Astrocyte (in vitro differentiated cells and primary cell): ENCODE measurements around the gene MOV10. TPM values are rescaled to one million over a fixed set of nuclear protein-coding genes. Genes with fewer than 3 reads are reported as not detected.
A peak's percentile ranks its signal among the peaks of the same experiment; 100 is the strongest.

Experiments
- DNase-seq: peaks from one replicate; pipeline ENCODE4 v3.0.0-alpha.2; 2010; ENCODE audit warnings: low read depth
- FAIRE-seq: peaks from 2 replicates; lab custom pipeline; 2011; peaks lifted over from hg19 to GRCh38; lab: Jason Lieb, UNC
- H2AFZ ChIP-seq: 2 replicates; pipeline ENCODE4 v1.6.0; 2012; ENCODE audit warnings: low read depth, low read length, inconsistent platforms
- H3K27ac ChIP-seq: 2 replicates; pipeline ENCODE4 v1.5.1; 2011; ENCODE audit warnings: low read depth, low read length, inconsistent platforms
- H3K27me3 ChIP-seq: 2 replicates; pipeline ENCODE4 v1.6.0; 2011; ENCODE audit warnings: low read length, inconsistent platforms; ENCODE audit not compliant: insufficient read depth
- H3K36me3 ChIP-seq: 2 replicates; pipeline ENCODE4 v1.5.1; 2011; ENCODE audit warnings: low read length, inconsistent platforms; ENCODE audit not compliant: insufficient read depth
- H3K4me1 ChIP-seq: 2 replicates; pipeline ENCODE4 v1.5.1; 2011; ENCODE audit warnings: low read length, inconsistent platforms; ENCODE audit not compliant: insufficient read depth
- H3K4me2 ChIP-seq: 2 replicates; pipeline ENCODE4 v1.6.0; 2012; ENCODE audit warnings: low read length, inconsistent platforms
- H3K4me3 ChIP-seq: 2 replicates; pipeline ENCODE4 v1.5.1; 2011; ENCODE audit warnings: low read depth, mild to moderate bottlenecking, low read length, inconsistent platforms; ENCODE audit not compliant: insufficient read depth
- H3K79me2 ChIP-seq: 2 replicates; pipeline ENCODE4 v1.6.0; 2012; ENCODE audit warnings: mild to moderate bottlenecking, low read length, inconsistent platforms; ENCODE audit not compliant: insufficient read depth
- H3K9ac ChIP-seq: 2 replicates; pipeline ENCODE4 v1.6.0; 2012; ENCODE audit warnings: mild to moderate bottlenecking, low read length, inconsistent platforms
- H3K9me3 ChIP-seq: 2 replicates; pipeline ENCODE4 v1.5.1; 2012; ENCODE audit warnings: low read depth, mild to moderate bottlenecking, low read length, inconsistent platforms; ENCODE audit not compliant: insufficient read depth
- H4K20me1 ChIP-seq: 2 replicates; pipeline ENCODE4 v1.6.0; 2012; ENCODE audit warnings: low read length, inconsistent platforms; ENCODE audit not compliant: insufficient read depth
- H3K27ac Mint-ChIP-seq: one replicate; pipeline ENCODE4 v1.8.0; 2021; ENCODE audit warnings: mild to moderate bottlenecking, mixed read lengths; ENCODE audit not compliant: unreplicated experiment
- H3K27me3 Mint-ChIP-seq: one replicate; pipeline ENCODE4 v1.8.0; 2021; ENCODE audit warnings: low read depth, mixed read lengths; ENCODE audit not compliant: unreplicated experiment
- H3K36me3 Mint-ChIP-seq: one replicate; pipeline ENCODE4 v1.8.0; 2021; ENCODE audit warnings: low read depth, mixed read lengths; ENCODE audit not compliant: unreplicated experiment
- H3K4me1 Mint-ChIP-seq: one replicate; pipeline ENCODE4 v1.8.0; 2021; ENCODE audit warnings: low read depth, mixed read lengths; ENCODE audit not compliant: unreplicated experiment
- H3K4me3 Mint-ChIP-seq: one replicate; pipeline ENCODE4 v1.8.0; 2021; ENCODE audit warnings: mild to moderate bottlenecking, moderate library complexity, mixed read lengths; ENCODE audit not compliant: unreplicated experiment
- H3K9me3 Mint-ChIP-seq: one replicate; pipeline ENCODE4 v1.8.0; 2021; ENCODE audit warnings: mild to moderate bottlenecking, mixed read lengths; ENCODE audit not compliant: unreplicated experiment
- EZH2 ChIP-seq: IDR thresholded peaks from 2 replicates; pipeline ENCODE4 v1.6.1; 2012; ENCODE audit warnings: mild to moderate bottlenecking, low read length, inconsistent platforms; ENCODE audit not compliant: insufficient read depth
- total RNA-seq: library from RNA; stranded (reverse); gene quantifications from 2 replicates; pipeline ENCODE4 v1.2.1, GENCODE V29; 2021
- TF ChIP-seq, protein P1 (sequence below): IDR thresholded peaks from 2 replicates; pipeline ENCODE4 v1.5.1; 2011; ENCODE audit warnings: low read depth, mild to moderate bottlenecking, inconsistent platforms, low read length, moderate library complexity; ENCODE audit not compliant: insufficient read depth

Gene MOV10
- total RNA-seq, 1 donor from 2014 or later: 121 TPM

DNA sequence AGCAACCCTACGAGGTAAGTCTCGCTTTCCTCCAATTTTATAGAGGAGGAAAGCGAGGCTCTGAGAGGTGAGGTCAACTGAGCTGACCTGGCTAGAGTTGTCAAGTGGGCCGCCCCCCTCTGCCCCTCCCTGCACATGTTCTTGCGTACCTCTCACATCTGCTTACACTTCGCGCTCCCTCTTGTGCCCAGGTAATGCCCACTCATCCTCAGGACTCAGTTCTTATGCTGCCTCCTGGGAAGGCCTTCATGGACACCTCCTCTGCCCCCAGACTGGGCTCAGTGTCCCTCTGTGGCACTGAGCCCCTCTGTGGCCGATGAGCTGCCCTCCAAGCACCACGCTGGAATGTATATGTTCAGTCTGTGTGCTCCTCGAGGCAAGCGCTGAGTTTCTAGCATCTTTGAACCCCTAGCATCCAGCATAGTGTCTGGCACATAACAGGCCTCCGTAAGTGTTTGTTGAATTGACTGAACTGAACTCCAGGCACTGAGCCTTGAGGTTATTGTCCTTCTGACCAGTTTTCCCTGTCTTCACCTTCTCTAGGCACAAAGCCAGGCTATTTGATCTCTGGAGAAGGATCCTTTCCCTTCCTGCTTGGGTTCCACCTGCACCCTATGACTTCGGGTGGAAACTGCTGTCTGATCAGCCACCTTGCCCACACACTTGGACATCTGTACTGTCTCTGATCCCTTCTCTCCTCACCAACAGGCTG, 13.5 kb downstream of the MOV10 start:
- peaks cover 32% of the 10 kb centered on the region for H3K36me3 Mint-ChIP-seq
- Histone ChIP-seq H3K9me3 (no peaks in the 10 kb centered on the region), H3K27me3 (no peaks in the 10 kb centered on the region), H3K79me2 (peaks cover 20% of the 10 kb centered on the region), H3K36me3 (peaks cover 9% of the 10 kb centered on the region), H3K4me2 (no peak overlapping the region), H4K20me1 (peaks cover 34% of the 10 kb centered on the region), H3K27ac (no peak overlapping the region), H2AFZ (no peak overlapping the region), H3K4me3 (no peak overlapping the region), H3K9ac (no peak overlapping the region), H3K4me1 (no peaks in the 10 kb centered on the region)
- FAIRE-seq (no peak), DNase-seq (no peak)
- H3K27me3 Mint-ChIP-seq: no peaks in the 10 kb centered on the region
- H3K27ac Mint-ChIP-seq: peak overlapping the region; percentile 58
- peaks cover 22% of the 10 kb centered on the region for H3K4me1 Mint-ChIP-seq
- TF ChIP-seq, protein P1, sequence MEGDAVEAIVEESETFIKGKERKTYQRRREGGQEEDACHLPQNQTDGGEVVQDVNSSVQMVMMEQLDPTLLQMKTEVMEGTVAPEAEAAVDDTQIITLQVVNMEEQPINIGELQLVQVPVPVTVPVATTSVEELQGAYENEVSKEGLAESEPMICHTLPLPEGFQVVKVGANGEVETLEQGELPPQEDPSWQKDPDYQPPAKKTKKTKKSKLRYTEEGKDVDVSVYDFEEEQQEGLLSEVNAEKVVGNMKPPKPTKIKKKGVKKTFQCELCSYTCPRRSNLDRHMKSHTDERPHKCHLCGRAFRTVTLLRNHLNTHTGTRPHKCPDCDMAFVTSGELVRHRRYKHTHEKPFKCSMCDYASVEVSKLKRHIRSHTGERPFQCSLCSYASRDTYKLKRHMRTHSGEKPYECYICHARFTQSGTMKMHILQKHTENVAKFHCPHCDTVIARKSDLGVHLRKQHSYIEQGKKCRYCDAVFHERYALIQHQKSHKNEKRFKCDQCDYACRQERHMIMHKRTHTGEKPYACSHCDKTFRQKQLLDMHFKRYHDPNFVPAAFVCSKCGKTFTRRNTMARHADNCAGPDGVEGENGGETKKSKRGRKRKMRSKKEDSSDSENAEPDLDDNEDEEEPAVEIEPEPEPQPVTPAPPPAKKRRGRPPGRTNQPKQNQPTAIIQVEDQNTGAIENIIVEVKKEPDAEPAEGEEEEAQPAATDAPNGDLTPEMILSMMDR: no peak
- no peak for TF ChIP-seq EZH2
- peaks cover 4% of the 10 kb centered on the region for H3K9me3 Mint-ChIP-seq
- H3K4me3 Mint-ChIP-seq: peak overlapping the region; percentile 62

DNA sequence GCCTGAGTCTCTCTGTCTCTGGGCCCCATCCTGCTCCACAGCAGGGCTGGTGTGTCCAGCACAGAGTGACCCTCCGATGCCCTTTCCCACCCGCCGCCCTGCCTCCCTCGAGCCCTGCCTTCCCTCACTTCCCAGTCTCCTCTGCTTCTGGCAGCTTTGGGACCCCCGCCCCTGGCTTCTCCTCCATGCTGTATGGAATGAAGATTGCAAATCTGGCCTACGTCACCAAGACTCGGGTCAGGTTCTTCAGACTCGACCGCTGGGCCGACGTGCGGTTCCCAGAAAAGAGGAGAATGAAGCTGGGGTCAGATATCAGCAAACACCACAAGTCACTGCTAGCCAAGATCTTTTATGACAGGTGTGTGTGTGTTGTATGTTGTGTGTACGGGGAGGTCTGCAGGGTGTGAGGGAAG, 14.3 kb downstream of the MOV10 start:
- H4K20me1 ChIP-seq: peaks cover 34% of the 10 kb centered on the region
- peaks cover 22% of the 10 kb centered on the region for H3K4me1 Mint-ChIP-seq
- no peak overlapping the region for H3K4me3 ChIP-seq
- peaks cover 4% of the 10 kb centered on the region for H3K9me3 Mint-ChIP-seq
- H3K9ac ChIP-seq: no peak overlapping the region
- peaks cover 11% of the 10 kb centered on the region for H3K36me3 ChIP-seq
- no peak for FAIRE-seq
- H3K27ac Mint-ChIP-seq: no peak overlapping the region
- no peaks in the 10 kb centered on the region for H3K27me3 ChIP-seq
- H3K36me3 Mint-ChIP-seq: peaks cover 33% of the 10 kb centered on the region
- DNase-seq: no peak
- H3K27ac ChIP-seq: no peak overlapping the region
- peaks cover 20% of the 10 kb centered on the region for H3K79me2 ChIP-seq
- H3K4me3 Mint-ChIP-seq: no peak overlapping the region
- no peaks in the 10 kb centered on the region for H3K4me1 ChIP-seq
- H3K4me2 ChIP-seq: no peak overlapping the region
- TF ChIP-seq EZH2: no peak
- TF ChIP-seq, protein P1: no peak
- H3K9me3 ChIP-seq: no peaks in the 10 kb centered on the region
- H2AFZ ChIP-seq: no peak overlapping the region
- H3K27me3 Mint-ChIP-seq: no peaks in the 10 kb centered on the region

DNA sequence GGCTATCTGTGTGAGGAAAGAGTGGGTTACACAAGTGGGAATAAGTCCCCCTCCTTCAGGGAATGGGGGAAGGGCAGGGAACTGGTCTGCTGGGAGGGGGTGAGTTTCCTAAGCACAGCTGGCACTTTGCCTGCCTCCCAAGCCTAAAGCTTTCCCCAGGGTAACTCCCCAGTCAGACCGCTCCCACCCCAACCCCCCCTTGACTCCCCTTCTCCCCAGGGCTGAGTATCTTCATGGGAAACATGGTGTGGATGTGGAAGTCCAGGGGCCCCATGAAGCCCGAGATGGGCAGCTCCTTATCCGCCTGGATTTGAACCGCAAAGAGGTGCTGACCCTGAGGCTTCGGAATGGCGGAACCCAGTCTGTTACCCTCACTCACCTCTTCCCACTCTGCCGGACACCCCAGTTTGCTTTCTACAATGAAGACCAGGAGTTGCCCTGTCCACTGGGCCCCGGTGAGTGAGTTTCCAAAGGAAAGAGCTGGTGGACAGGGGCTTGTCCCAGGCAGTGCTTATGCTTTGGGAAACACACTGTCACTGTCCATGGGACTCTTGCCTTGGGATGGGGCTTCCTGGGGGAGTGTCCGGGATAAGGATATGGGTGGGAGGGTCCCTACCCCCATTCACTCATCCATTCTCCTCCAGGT, 14.9 kb downstream of the MOV10 start:
- H3K79me2 ChIP-seq: peaks cover 20% of the 10 kb centered on the region
- FAIRE-seq (no peak), DNase-seq (no peak)
- H3K36me3 ChIP-seq: peaks cover 11% of the 10 kb centered on the region
- no peak overlapping the region for H3K27ac ChIP-seq
- Mint-ChIP-seq H3K4me1 (peaks cover 22% of the 10 kb centered on the region), H3K27me3 (no peaks in the 10 kb centered on the region), H3K4me3 (no peak overlapping the region), H3K9me3 (peaks cover 4% of the 10 kb centered on the region), H3K36me3 (peaks cover 33% of the 10 kb centered on the region), H3K27ac (no peak overlapping the region)
- no peak overlapping the region for H3K4me3 ChIP-seq
- H3K4me1 ChIP-seq: no peaks in the 10 kb centered on the region
- H3K9ac ChIP-seq: no peak overlapping the region
- TF ChIP-seq EZH2: no peak
- TF ChIP-seq, protein P1: no peak
- no peaks in the 10 kb centered on the region for H3K27me3 ChIP-seq
- H2AFZ ChIP-seq: no peak overlapping the region
- H3K4me2 ChIP-seq: no peak overlapping the region
- H3K9me3 ChIP-seq: no peaks in the 10 kb centered on the region
- peaks cover 34% of the 10 kb centered on the region for H4K20me1 ChIP-seq
